Spinal cord (tissue), 10 donors: ENCODE results near the gene C3AR1. TPM values are rescaled to one million over a fixed set of nuclear protein-coding genes. Genes with fewer than 3 reads are reported as not detected.
"Not testable (repeated sequence)": the region's sequence is repeated elsewhere in the genome, so short reads cannot be mapped to it uniquely, and the experiment has no call there.

Experiments
- DNase-seq, 6 donors: peaks; one replicate each; pipeline versions ENCODE4 v3.0.0 to v3.0.0-alpha.2; 2013 to 2015; ENCODE audit warnings: low spot score in 6 of 6, low read depth in 4 of 6
- H3K27ac ChIP-seq: one replicate; pipeline ENCODE4 v1.5.1; 2013; ENCODE audit warnings: low read depth, low read length, control low read depth
- H3K27me3 ChIP-seq: one replicate; pipeline ENCODE4 v1.6.1; 2013; ENCODE audit warnings: low read length; ENCODE audit not compliant: control insufficient read depth, insufficient read depth
- H3K36me3 ChIP-seq: one replicate; pipeline ENCODE4 v1.6.1; 2013; ENCODE audit warnings: low read length; ENCODE audit not compliant: control insufficient read depth, insufficient read depth
- H3K4me1 ChIP-seq: one replicate; pipeline ENCODE4 v1.6.1; 2013; ENCODE audit warnings: low read length; ENCODE audit not compliant: control insufficient read depth, insufficient read depth
- H3K4me3 ChIP-seq: one replicate; pipeline ENCODE4 v1.5.1; 2013; ENCODE audit warnings: low read depth, low read length, control low read depth
- H3K9me3 ChIP-seq: one replicate; pipeline ENCODE4 v1.6.1; 2013; ENCODE audit warnings: low read length; ENCODE audit not compliant: control insufficient read depth, insufficient read depth
- WGBS: methylation state at CpG from one replicate; pipeline ENCODE4 v1.1.5; 2013; ENCODE audit warnings: missing lambda C conversion rate; ENCODE audit not compliant: insufficient coverage; 5-methylcytosine and 5-hydroxymethylcytosine counted together
- polyA plus RNA-seq, 2 donors: library from polyadenylated mRNA; unstranded; fragments of 120-200 nt; gene quantifications; one replicate each; pipeline ENCODE4 v1.2.1, GENCODE V29; 2013; ENCODE audit not compliant: insufficient read length in 2 of 2
- total RNA-seq, 2 donors: library from RNA; depleted of rRNA in 1 of 2; stranded (reverse); fragments of 120-200 nt in 1 of 2; fragments of >200 nt in 1 of 2; gene quantifications; one replicate each; pipeline versions ENCODE4 v1.2.3 to v1.2.4, GENCODE V29; 2013 to 2014
- donor health status: healthy.

C3AR1 gene
- total and polyA plus RNA-seq, 4 donors: 3.8 to 14.8 (median 6.4) TPM

DNA sequence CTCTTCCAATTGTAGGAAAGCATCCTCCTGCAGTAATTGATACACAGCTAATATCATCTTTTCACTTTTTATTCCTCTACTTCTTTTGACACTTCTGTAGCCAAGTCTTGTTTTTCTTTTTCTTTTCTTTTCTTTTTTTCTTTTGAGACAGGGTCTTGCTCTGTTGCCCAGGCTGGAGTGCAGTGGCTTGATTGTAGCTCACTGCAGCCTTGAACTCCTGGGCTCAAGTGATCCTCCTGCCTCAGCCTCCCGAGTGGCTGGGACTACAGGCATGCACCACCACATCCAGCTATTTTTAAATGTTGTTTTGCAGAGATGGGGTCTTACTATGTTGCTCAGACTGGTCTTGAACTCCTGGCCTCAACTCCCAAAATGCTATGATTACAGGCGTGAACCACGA, 5.7 kb upstream of the C3AR1 start:
- H3K4me3 ChIP-seq, H3K27me3 ChIP-seq, H3K4me1 ChIP-seq, H3K27ac ChIP-seq, DNase-seq, H3K9me3 ChIP-seq, H3K36me3 ChIP-seq: not testable (repeated sequence)
- no CpG with 5 or more reads among the region's 3 CpGs for WGBS

GRCh38 chr12:8069582-8069981, 3.4 kb upstream of the C3AR1 start:
- no peak for DNase-seq
- Histone ChIP-seq H3K27me3 (no peaks in the 10 kb centered on the region), H3K4me1 (no peaks in the 10 kb centered on the region), H3K36me3 (no peaks in the 10 kb centered on the region), H3K9me3 (no peaks in the 10 kb centered on the region), H3K4me3 (no peak overlapping the region), H3K27ac (no peak overlapping the region)

DNA sequence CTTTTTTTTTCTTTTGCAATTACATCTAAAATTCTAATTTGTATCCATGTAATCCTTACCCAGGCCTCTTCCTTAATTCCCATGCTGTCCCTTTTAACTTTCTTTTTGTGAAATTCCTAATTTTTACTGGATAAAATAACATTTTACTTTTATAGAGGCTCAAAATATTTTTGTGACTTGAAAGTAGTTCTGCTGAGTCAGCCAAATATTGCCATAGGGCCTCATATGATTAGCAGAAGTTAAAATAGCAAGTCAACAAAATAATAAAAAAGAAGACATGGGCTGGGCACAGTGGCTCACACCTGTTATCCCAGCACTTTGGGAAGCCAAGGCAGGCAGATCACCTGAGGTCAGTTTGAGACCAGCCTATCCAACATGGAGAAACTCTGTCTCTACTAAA, 2.0 kb downstream of the C3AR1 start:
- no peaks in the 10 kb centered on the region for H3K4me1 ChIP-seq
- no peak overlapping the region for H3K4me3 ChIP-seq
- H3K36me3 ChIP-seq: no peaks in the 10 kb centered on the region
- no peak for DNase-seq
- H3K9me3 ChIP-seq: no peaks in the 10 kb centered on the region
- no peaks in the 10 kb centered on the region for H3K27me3 ChIP-seq
- H3K27ac ChIP-seq: no peak overlapping the region

DNA sequence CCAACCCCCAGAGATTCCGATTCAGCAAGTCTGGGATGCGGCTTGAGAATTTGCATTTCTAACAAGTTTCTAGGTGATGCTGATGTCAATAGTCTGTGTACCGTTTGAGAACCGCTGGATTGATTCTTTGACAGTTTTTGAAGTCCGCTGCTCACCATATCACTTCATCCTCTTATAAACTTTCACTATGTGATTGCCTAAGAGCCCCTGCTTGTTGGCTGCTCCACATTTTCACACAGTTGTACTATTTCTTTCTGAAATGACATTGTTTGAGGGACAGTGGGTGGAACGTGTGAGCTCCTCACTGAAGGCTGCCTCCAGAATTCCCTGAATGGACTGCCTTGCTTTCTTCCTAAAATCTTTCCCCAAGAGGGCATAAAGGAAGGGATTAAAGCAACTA, 7.7 kb downstream of the C3AR1 start:
- DNase-seq: no peak
- no peaks in the 10 kb centered on the region for H3K4me1 ChIP-seq
- H3K27ac ChIP-seq: no peak overlapping the region
- peaks cover 3% of the 10 kb centered on the region for H3K36me3 ChIP-seq
- H3K9me3 ChIP-seq: no peaks in the 10 kb centered on the region
- no CpG with 5 or more reads among the region's 6 CpGs for WGBS
- no peaks in the 10 kb centered on the region for H3K27me3 ChIP-seq
- H3K4me3 ChIP-seq: no peak overlapping the region

DNA sequence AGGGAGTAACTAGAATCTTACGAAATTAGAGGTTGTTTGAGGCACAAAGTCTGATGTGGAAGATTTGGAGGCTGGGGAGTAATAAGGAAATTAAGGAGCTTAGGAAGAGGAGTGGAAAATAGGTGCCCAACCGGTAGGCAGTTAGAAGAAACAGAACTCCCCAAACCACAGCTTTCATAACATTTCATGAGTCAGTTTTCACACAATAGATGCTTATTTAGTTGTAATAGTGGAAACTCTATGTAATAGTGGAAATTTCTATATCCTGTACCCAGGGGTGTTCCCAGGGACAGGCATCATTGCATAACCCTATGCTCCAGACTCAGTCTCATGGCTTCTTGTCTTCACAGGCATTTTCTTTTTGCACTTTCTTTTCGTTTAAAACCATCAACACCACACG, 8.3 kb downstream of the C3AR1 start:
- no peak for DNase-seq
- no peak overlapping the region for H3K27ac ChIP-seq
- 60% methylated on average over 1 of the region's 4 CpGs for WGBS
- H3K4me1 ChIP-seq: no peaks in the 10 kb centered on the region
- peaks cover 6% of the 10 kb centered on the region for H3K36me3 ChIP-seq
- no peaks in the 10 kb centered on the region for H3K27me3 ChIP-seq
- no peak overlapping the region for H3K4me3 ChIP-seq
- H3K9me3 ChIP-seq: no peaks in the 10 kb centered on the region

DNA sequence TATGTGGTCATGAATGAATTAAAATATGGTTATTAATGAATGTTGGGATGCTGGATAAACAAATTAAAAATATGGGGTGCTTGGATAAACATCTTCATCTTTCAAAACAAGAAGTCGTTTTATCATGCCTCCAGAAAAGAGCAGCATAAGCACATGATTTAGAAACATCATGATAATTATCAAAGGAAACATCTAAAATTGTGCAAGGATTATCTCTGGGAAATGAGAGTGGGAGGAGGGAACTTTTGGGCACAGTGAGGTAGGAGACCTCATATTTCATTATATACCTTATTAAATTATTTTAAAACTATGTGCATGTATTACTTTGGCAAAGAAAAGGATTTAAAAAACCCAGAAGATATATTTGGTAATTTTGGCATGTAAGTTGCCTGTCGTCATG, 8.9 kb downstream of the C3AR1 start:
- no peak for DNase-seq
- Histone ChIP-seq H3K4me1 (no peaks in the 10 kb centered on the region), H3K27ac (no peak overlapping the region), H3K9me3 (no peaks in the 10 kb centered on the region), H3K4me3 (no peak overlapping the region), H3K27me3 (no peaks in the 10 kb centered on the region), H3K36me3 (peaks cover 10% of the 10 kb centered on the region)
- no CpG with 5 or more reads among the region's 2 CpGs for WGBS

GRCh38 chr12:8054816-8055215, 11.3 kb downstream of the C3AR1 start:
- Histone ChIP-seq H3K36me3 (peaks cover 31% of the 10 kb centered on the region), H3K9me3 (no peaks in the 10 kb centered on the region), H3K4me3 (no peak overlapping the region), H3K27me3 (no peaks in the 10 kb centered on the region), H3K4me1 (no peaks in the 10 kb centered on the region), H3K27ac (no peak overlapping the region)
- 100% methylated on average over 1 of the region's 2 CpGs for WGBS
- no peak for DNase-seq

- H3K4me3 ChIP-seq: no peak overlapping the region
- H3K27ac ChIP-seq: no peak overlapping the region
- H3K4me1 ChIP-seq: no peaks in the 10 kb centered on the region
- no peaks in the 10 kb centered on the region for H3K9me3 ChIP-seq
- H3K27me3 ChIP-seq: no peaks in the 10 kb centered on the region
- no peak for DNase-seq
- 93% methylated on average over 2 of the region's 7 CpGs for WGBS
- H3K36me3 ChIP-seq: peaks cover 47% of the 10 kb centered on the region
These were observed 13.5 kb downstream of the C3AR1 start for GRCh38 chr12:8052679-8053078.

- Histone ChIP-seq H3K4me3 (no peak overlapping the region), H3K4me1 (no peaks in the 10 kb centered on the region), H3K27ac (no peak overlapping the region), H3K27me3 (no peaks in the 10 kb centered on the region), H3K9me3 (no peaks in the 10 kb centered on the region), H3K36me3 (peaks cover 52% of the 10 kb centered on the region)
- DNase-seq: no peak
- 96% methylated on average over 4 of the region's 7 CpGs for WGBS
These were observed 15.4 kb downstream of the C3AR1 start for GRCh38 chr12:8050600-8051250.

GRCh38 chr12:8048906-8049305, 17.3 kb downstream of the C3AR1 start:
- H3K4me3 ChIP-seq: no peak overlapping the region
- H3K27me3 ChIP-seq: no peaks in the 10 kb centered on the region
- no peak for DNase-seq
- H3K4me1 ChIP-seq: no peaks in the 10 kb centered on the region
- peaks cover 68% of the 10 kb centered on the region for H3K36me3 ChIP-seq
- H3K27ac ChIP-seq: no peak overlapping the region
- 95% methylated on average over 2 of the region's 4 CpGs for WGBS
- no peaks in the 10 kb centered on the region for H3K9me3 ChIP-seq
